ENCODE results near the gene NUDT8. TPM values are rescaled to one million over a fixed set of nuclear protein-coding genes. Genes with fewer than 3 reads are reported as not detected.

The NUDT8 gene
- polyA plus RNA-seq, 1 of the 3 experiments (the other 2 are of a cell fraction) = 2.7 TPM

DNA sequence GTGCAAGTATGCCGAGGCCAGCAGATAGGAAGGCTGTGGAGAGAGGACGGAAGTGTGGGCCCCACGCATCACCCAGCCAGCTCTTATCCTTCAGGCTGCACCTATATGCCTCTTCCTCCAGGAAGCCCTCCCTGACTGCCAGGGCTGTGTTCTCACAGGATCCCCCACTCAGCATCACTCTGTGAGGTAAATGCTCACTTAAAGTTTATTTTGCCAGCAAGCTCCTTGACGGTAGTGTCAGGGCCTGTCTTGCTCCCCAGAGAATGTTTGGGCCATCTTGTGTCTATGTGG is 5.4 kb upstream of the NUDT8 start:
- CTCF ChIA-PET = interaction anchor here (17.8 kb wide), 1 partner anchor 18 kb away, joined by 308 read pairs; the partner anchor contains the start of gene ACY3
- POLR2A ChIA-PET = no interaction called here

More for the DNA sequence above, 5.4 kb upstream of the NUDT8 start:
- Histone ChIP-seq H3K9me2 (no peaks in the 10 kb centered on the region), H3K4me2 (no peak overlapping the region), H3K4me1 (ENCODE audit: control insufficient read depth in 1 of 2, insufficient read depth in 2 of 2, low read depth in 1 of 2, low read length in 1 of 2) (peaks cover 0 to 9% of the 10 kb centered on the region in 2 experiments; a peak in 1 of 4 replicates), H3K9ac (no peak overlapping the region), H3K27ac (ENCODE audit: low read depth in 2 of 2, low read length in 1 of 2) (no peak overlapping the region), H3K36me3 (replicated peaks in 1 of 2; ENCODE audit: control insufficient read depth in 1 of 2, insufficient read depth in 2 of 2, low read length in 1 of 2) (no peaks in the 10 kb centered on the region), H3F3A (replicated peaks; ENCODE audit: insufficient read depth) (no peaks in the 10 kb centered on the region), H4K20me1 (ENCODE audit: insufficient read depth) (no peaks in the 10 kb centered on the region), H3K4me3 (ENCODE audit: low read depth in 2 of 2, low read length in 1 of 2) (no peak overlapping the region), H2AFZ (ENCODE audit: low read depth) (no peak overlapping the region), H3K79me2 (ENCODE audit: insufficient read depth) (no peaks in the 10 kb centered on the region), H3K9me3 (no peaks in the 10 kb centered on the region), H3K27me3 (ENCODE audit: insufficient read depth) (no peaks in the 10 kb centered on the region)
- no peak for DNase-seq
- TF ChIP-seq NRF1 (IDR thresholded peaks at IDR 0.05; ENCODE audit: low read depth, low read length) = no peak
- TF ChIP-seq TCF12 (IDR thresholded peaks at IDR 0.05) = no peak
- TF ChIP-seq, protein P1, sequence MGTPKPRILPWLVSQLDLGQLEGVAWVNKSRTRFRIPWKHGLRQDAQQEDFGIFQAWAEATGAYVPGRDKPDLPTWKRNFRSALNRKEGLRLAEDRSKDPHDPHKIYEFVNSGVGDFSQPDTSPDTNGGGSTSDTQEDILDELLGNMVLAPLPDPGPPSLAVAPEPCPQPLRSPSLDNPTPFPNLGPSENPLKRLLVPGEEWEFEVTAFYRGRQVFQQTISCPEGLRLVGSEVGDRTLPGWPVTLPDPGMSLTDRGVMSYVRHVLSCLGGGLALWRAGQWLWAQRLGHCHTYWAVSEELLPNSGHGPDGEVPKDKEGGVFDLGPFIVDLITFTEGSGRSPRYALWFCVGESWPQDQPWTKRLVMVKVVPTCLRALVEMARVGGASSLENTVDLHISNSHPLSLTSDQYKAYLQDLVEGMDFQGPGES (IDR thresholded peaks at IDR 0.05; ENCODE audit: low read depth, low read length) = no peak
- no peak for TF ChIP-seq GABPA (IDR thresholded peaks at IDR 0.05; ENCODE audit: low read depth)
- no peak for TF ChIP-seq TAF1 (IDR thresholded peaks at IDR 0.05; ENCODE audit: borderline replicate concordance, low read depth, low read length)
- TF ChIP-seq, protein P2, sequence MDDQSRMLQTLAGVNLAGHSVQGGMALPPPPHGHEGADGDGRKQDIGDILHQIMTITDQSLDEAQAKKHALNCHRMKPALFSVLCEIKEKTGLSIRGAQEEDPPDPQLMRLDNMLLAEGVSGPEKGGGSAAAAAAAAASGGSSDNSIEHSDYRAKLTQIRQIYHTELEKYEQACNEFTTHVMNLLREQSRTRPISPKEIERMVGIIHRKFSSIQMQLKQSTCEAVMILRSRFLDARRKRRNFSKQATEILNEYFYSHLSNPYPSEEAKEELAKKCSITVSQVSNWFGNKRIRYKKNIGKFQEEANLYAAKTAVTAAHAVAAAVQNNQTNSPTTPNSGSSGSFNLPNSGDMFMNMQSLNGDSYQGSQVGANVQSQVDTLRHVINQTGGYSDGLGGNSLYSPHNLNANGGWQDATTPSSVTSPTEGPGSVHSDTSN (IDR thresholded peaks at IDR 0.05) = no peak
- TF ChIP-seq RFX5 (IDR thresholded peaks at IDR 0.05; ENCODE audit: low read length) = no peak
- TF ChIP-seq SMC3 (IDR thresholded peaks at IDR 0.05; ENCODE audit: low read depth, low read length) = no peak
- TF ChIP-seq, protein P3, sequence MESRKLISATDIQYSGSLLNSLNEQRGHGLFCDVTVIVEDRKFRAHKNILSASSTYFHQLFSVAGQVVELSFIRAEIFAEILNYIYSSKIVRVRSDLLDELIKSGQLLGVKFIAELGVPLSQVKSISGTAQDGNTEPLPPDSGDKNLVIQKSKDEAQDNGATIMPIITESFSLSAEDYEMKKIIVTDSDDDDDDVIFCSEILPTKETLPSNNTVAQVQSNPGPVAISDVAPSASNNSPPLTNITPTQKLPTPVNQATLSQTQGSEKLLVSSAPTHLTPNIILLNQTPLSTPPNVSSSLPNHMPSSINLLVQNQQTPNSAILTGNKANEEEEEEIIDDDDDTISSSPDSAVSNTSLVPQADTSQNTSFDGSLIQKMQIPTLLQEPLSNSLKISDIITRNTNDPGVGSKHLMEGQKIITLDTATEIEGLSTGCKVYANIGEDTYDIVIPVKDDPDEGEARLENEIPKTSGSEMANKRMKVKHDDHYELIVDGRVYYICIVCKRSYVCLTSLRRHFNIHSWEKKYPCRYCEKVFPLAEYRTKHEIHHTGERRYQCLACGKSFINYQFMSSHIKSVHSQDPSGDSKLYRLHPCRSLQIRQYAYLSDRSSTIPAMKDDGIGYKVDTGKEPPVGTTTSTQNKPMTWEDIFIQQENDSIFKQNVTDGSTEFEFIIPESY (IDR thresholded peaks at IDR 0.05; ENCODE audit: borderline replicate concordance, low read depth) = no peak
- TF ChIP-seq, protein P4, sequence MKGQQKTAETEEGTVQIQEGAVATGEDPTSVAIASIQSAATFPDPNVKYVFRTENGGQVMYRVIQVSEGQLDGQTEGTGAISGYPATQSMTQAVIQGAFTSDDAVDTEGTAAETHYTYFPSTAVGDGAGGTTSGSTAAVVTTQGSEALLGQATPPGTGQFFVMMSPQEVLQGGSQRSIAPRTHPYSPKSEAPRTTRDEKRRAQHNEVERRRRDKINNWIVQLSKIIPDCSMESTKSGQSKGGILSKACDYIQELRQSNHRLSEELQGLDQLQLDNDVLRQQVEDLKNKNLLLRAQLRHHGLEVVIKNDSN (IDR thresholded peaks at IDR 0.05; ENCODE audit: borderline replicate concordance, low read depth) = no peak
- TF ChIP-seq FOXM1 (IDR thresholded peaks at IDR 0.05; ENCODE audit: low read depth) = no peak
- TF ChIP-seq, protein P5, sequence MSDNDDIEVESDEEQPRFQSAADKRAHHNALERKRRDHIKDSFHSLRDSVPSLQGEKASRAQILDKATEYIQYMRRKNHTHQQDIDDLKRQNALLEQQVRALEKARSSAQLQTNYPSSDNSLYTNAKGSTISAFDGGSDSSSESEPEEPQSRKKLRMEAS (IDR thresholded peaks at IDR 0.05; ENCODE audit: low read depth) = no peak
- no peak for TF ChIP-seq ELF1 (IDR thresholded peaks at IDR 0.05)
- TF ChIP-seq, protein P6, sequence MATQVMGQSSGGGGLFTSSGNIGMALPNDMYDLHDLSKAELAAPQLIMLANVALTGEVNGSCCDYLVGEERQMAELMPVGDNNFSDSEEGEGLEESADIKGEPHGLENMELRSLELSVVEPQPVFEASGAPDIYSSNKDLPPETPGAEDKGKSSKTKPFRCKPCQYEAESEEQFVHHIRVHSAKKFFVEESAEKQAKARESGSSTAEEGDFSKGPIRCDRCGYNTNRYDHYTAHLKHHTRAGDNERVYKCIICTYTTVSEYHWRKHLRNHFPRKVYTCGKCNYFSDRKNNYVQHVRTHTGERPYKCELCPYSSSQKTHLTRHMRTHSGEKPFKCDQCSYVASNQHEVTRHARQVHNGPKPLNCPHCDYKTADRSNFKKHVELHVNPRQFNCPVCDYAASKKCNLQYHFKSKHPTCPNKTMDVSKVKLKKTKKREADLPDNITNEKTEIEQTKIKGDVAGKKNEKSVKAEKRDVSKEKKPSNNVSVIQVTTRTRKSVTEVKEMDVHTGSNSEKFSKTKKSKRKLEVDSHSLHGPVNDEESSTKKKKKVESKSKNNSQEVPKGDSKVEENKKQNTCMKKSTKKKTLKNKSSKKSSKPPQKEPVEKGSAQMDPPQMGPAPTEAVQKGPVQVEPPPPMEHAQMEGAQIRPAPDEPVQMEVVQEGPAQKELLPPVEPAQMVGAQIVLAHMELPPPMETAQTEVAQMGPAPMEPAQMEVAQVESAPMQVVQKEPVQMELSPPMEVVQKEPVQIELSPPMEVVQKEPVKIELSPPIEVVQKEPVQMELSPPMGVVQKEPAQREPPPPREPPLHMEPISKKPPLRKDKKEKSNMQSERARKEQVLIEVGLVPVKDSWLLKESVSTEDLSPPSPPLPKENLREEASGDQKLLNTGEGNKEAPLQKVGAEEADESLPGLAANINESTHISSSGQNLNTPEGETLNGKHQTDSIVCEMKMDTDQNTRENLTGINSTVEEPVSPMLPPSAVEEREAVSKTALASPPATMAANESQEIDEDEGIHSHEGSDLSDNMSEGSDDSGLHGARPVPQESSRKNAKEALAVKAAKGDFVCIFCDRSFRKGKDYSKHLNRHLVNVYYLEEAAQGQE (IDR thresholded peaks at IDR 0.05; ENCODE audit: low read depth, low read length) = no peak
- TF ChIP-seq TEAD4 (IDR thresholded peaks at IDR 0.05; ENCODE audit: borderline replicate concordance, insufficient read depth) = no peak
- no peak for TF ChIP-seq NFIC (IDR thresholded peaks at IDR 0.05; ENCODE audit: borderline replicate concordance)
- TF ChIP-seq CHD2 (IDR thresholded peaks at IDR 0.05; ENCODE audit: low read length, partially characterized antibody) = no peak
- no peak for TF ChIP-seq POLR2AphosphoS5 (IDR thresholded peaks at IDR 0.05; ENCODE audit: low read depth, low read length)
- 91% methylated on average over 4 of the region's 4 CpGs for WGBS (ENCODE audit: low lambda C conversion rate)

All from SK-N-SH (cell line).